ENCODE measurements around the gene FGD2. TPM values are rescaled to one million over a fixed set of nuclear protein-coding genes. Genes with fewer than 3 reads are reported as not detected.

The FGD2 gene
- total and polyA plus RNA-seq, 2 experiments from 2014 or later = 0.13 to 0.14 TPM

- Mint-ChIP-seq H3K4me3 (no peak overlapping the region), H3K27me3 (ENCODE audit: insufficient read depth, low read depth, poor library complexity) (peaks cover 6% of the 10 kb centered on the region), H3K27ac (no peak overlapping the region), H3K9me3 (no peaks in the 10 kb centered on the region; the same call in 2 of the 3 replicates), H3K4me1 (peaks cover 9% of the 10 kb centered on the region; the same call in 2 of the 3 replicates), H3K36me3 (ENCODE audit: low read depth) (no peaks in the 10 kb centered on the region; the same call in 2 of the 3 replicates)
- 0 out of 2 replicates have a peak, but pooled peaks cover 3% of the 10 kb centered on the region for H3F3A ChIP-seq (replicated peaks; ENCODE audit: low read depth)
- DNase-seq (ENCODE audit: low spot score) (no peak), ATAC-seq (no peak)
- H3K27ac ChIP-seq (ENCODE audit: low read depth) = no peak overlapping the region
- no peak overlapping the region for H3K4me2 ChIP-seq
- no peaks in the 10 kb centered on the region for H3K27me3 ChIP-seq (ENCODE audit: insufficient read depth)
- H3K79me2 ChIP-seq (replicated peaks; ENCODE audit: insufficient read depth) = no peaks in the 10 kb centered on the region
- no peak overlapping the region for H3K4me3 ChIP-seq
- no peaks in the 10 kb centered on the region for H4K20me1 ChIP-seq (replicated peaks; ENCODE audit: insufficient read depth)
- peaks cover 6% of the 10 kb centered on the region; the same call in 1 of the 2 replicates for H3K9me2 ChIP-seq (ENCODE audit: insufficient read depth)
- H3K4me1 ChIP-seq (ENCODE audit: insufficient read depth) = no peaks in the 10 kb centered on the region
- no peaks in the 10 kb centered on the region for H3K36me3 ChIP-seq (ENCODE audit: insufficient read depth)
- H2AFZ ChIP-seq = no peak overlapping the region
- TF ChIP-seq ZNF331 (CRISPR knock-in tag; IDR thresholded peaks at IDR 0.05; ENCODE audit: low read depth) = no peak
- TF ChIP-seq EZH2 (IDR thresholded peaks at IDR 0.05; ENCODE audit: low read depth, unreplicated experiment) = no peak
- TF ChIP-seq ETS1 (IDR thresholded peaks at IDR 0.05) = no peak
- TF ChIP-seq CTCF (conservative IDR thresholded peaks at IDR 0.05; ENCODE audit: low read depth in 2 of 2) = no peak
- TF ChIP-seq REST (IDR thresholded peaks at IDR 0.05; ENCODE audit: unreplicated experiment) = no peak
- TF ChIP-seq CREB1 (CRISPR knock-in tag; IDR thresholded peaks at IDR 0.05; ENCODE audit: low read depth) = no peak
- TF ChIP-seq JUNB (IDR thresholded peaks at IDR 0.05; ENCODE audit: unreplicated experiment) = no peak
- no peak for TF ChIP-seq STAT1 (IDR thresholded peaks at IDR 0.05; ENCODE audit: unreplicated experiment)
- no peak for TF ChIP-seq ZNF462 (CRISPR knock-in tag; IDR thresholded peaks at IDR 0.05)
- TF ChIP-seq EZH2phosphoT487 (IDR thresholded peaks at IDR 0.05; ENCODE audit: unreplicated experiment) = no peak
These were observed 34.5 kb downstream of the FGD2 start for GRCh38 chr6:37039958-37040357.
